Liver (tissue), 3 donors: ENCODE data around the gene PHLDA2.

Source experiments
- HNF4A ChIP-seq, 2 donors: conservative IDR thresholded peaks; 2 replicates each; pipeline ENCODE4 v1.6.1; 2016; ENCODE audit warnings: antibody characterized with exemption in 2 of 2, mild to moderate bottlenecking in 2 of 2
- JUND ChIP-seq, 2 donors: IDR thresholded peaks; 2 replicates each; pipeline ENCODE4 v1.6.1; 2016; ENCODE audit warnings: antibody characterized with exemption in 2 of 2
- RAD21 ChIP-seq, 2 donors: IDR thresholded peaks; 2 replicates each; pipeline ENCODE4 v1.6.1; 2016; ENCODE audit warnings: antibody characterized with exemption in 2 of 2, mild to moderate bottlenecking in 2 of 2
- RXRA ChIP-seq, 2 donors: IDR thresholded peaks; 2 replicates each; pipeline ENCODE4 v1.6.1; 2017 to 2018; ENCODE audit warnings: antibody characterized with exemption in 2 of 2, mild to moderate bottlenecking in 1 of 2
- SP1 ChIP-seq: IDR thresholded peaks from 2 replicates; pipeline ENCODE4 v1.6.1; 2018; ENCODE audit warnings: antibody characterized with exemption, mild to moderate bottlenecking
- TF ChIP-seq, protein P1 (sequence below): fragments of 150-350 bp; IDR thresholded peaks from 2 replicates; pipeline ENCODE4 v1.5.1; 2017; ENCODE audit warnings: improper control_type of control experiment, low read depth, low read length; ENCODE audit not compliant: missing input control
- donor health status: healthy.
- donor health status: healthy.

DNA sequence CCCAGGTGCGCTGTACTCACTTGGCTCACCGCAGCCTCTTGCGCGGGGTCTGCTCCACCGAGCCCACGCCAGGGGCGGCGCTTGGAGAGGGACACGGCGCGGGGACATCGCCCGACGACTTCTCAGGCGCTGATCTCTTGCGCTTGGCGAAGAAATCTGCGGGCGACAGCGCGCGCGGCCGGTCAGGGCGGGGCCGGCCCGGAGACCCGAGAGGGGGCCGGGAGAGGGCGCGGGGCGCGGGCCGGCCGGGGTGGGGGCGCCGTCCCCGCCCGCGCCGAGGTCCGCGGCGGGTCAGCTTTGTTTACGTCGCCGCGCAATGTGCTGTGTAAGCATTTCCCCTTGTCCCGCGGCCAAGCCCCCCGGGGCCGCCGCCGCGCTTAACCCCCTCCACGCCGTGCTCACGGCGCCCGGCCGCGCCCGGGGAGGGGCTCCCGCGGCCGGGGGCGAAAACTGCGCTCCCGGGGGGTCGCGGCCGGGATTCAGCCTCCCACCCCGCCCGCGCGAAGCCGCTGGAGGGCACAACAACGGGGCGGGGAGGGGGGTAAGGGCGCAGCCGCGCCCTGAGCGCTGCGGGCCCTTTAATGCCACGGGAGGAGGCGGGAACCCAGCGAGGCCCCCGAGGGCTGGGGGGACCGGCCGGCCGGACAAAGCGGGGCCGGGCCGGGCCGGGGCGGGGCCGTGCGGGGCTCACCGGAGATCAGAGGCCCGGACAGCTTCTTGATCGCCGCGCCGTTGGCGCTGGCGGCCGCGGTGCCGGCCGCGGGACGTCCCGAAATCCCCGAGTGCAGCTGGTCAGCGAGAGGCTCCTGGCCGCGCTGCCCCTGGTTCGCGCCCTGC is 45.0 kb downstream of the PHLDA2 start:
- TF ChIP-seq RAD21 (IDR thresholded peaks at IDR 0.05): no peak
- TF ChIP-seq, protein P1, sequence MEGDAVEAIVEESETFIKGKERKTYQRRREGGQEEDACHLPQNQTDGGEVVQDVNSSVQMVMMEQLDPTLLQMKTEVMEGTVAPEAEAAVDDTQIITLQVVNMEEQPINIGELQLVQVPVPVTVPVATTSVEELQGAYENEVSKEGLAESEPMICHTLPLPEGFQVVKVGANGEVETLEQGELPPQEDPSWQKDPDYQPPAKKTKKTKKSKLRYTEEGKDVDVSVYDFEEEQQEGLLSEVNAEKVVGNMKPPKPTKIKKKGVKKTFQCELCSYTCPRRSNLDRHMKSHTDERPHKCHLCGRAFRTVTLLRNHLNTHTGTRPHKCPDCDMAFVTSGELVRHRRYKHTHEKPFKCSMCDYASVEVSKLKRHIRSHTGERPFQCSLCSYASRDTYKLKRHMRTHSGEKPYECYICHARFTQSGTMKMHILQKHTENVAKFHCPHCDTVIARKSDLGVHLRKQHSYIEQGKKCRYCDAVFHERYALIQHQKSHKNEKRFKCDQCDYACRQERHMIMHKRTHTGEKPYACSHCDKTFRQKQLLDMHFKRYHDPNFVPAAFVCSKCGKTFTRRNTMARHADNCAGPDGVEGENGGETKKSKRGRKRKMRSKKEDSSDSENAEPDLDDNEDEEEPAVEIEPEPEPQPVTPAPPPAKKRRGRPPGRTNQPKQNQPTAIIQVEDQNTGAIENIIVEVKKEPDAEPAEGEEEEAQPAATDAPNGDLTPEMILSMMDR: no peak
- TF ChIP-seq JUND (IDR thresholded peaks at IDR 0.05): no peak
- TF ChIP-seq SP1: no peak
- no peak for TF ChIP-seq HNF4A (conservative IDR thresholded peaks at IDR 0.05)
- no peak for TF ChIP-seq RXRA (IDR thresholded peaks at IDR 0.05)
